HepG2 (cell line): Measurements from ENCODE around the gene WFDC9. TPM values are rescaled to one million over a fixed set of nuclear protein-coding genes. Genes with fewer than 3 reads are reported as not detected.

ENCODE experiments used
- ATAC-seq: fragments of 200-7000 bp; cut with Tn5 transposase; 3 replicates; pipeline ENCODE4 v1.9.1; 2020; ENCODE audit warnings: mild to moderate bottlenecking, moderate library complexity
- BruUV-seq: library from RNA; stranded (reverse); fragments of 400-500 nt; replicated peaks from 2 replicates; lab custom pipeline; 2021; lab: Mats Ljungman, UMichigan
- CTCF ChIA-PET: fragments of 300-600 bp; formaldehyde crosslinking; extraction: SDS; loops from one replicate; lab custom pipeline; 2021; ENCODE audit warnings: low total read pairs, inconsistent platforms, low intra/inter-chr PET ratio; lab: Yijun Ruan, JAX
- POLR2A ChIA-PET: fragments of 350-600 bp; sonication (Branson Sonifier 250); formaldehyde crosslinking; loops from one replicate; lab custom pipeline; 2020; ENCODE audit warnings: antibody characterized with exemption, inconsistent platforms; lab: Yijun Ruan, JAX
- DNase-seq: peaks from one replicate; pipeline ENCODE4 v3.0.0-alpha.2; 2015; ENCODE audit warnings: low spot score
- FAIRE-seq: peaks from 3 replicates; lab custom pipeline; 2011; peaks lifted over from hg19 to GRCh38; lab: Jason Lieb, UNC
- H2AFZ ChIP-seq: one replicate; pipeline ENCODE4 v1.6.1; 2011; ENCODE audit warnings: low read length, inconsistent platforms
- H3K27ac ChIP-seq: fragments of 300-600 bp; 3 replicates; pipeline ENCODE4 v1.8.0; 2011; ENCODE audit warnings: mixed run types, mild to moderate bottlenecking, mixed read lengths, low read length, inconsistent platforms; ENCODE audit not compliant: insufficient read depth; ENCODE audit errors: extremely low read length
- H3K27me3 ChIP-seq, 2 experiments: fragments of 200-600 bp in 1 of 2; 2 replicates in 1 of 2; 3 replicates in 1 of 2; pipeline versions ENCODE4 v1.6.0 to v1.8.0; 2011; ENCODE audit warnings: low read length in 2 of 2, mild to moderate bottlenecking in 2 of 2, moderate library complexity in 2 of 2, inconsistent platforms in 1 of 2; ENCODE audit not compliant: insufficient read depth in 2 of 2, control insufficient read depth in 1 of 2
- H3K36me3 ChIP-seq, 2 experiments: fragments of 200-600 bp in 1 of 2; replicated peaks in 1 of 2; 2 replicates in 1 of 2; 3 replicates in 1 of 2; pipeline versions ENCODE4 v1.5.1 to v1.8.0; 2011; ENCODE audit warnings: low read length in 2 of 2, inconsistent platforms in 1 of 2; ENCODE audit not compliant: insufficient read depth in 2 of 2, control insufficient read depth in 1 of 2
- H3K4me1 ChIP-seq: 2 replicates; pipeline ENCODE4 v1.5.1; 2012; ENCODE audit warnings: low read length, inconsistent platforms; ENCODE audit not compliant: insufficient read depth
- H3K4me2 ChIP-seq: 2 replicates; pipeline ENCODE4 v1.6.0; 2011; ENCODE audit warnings: low read depth, low read length, inconsistent platforms
- H3K4me3 ChIP-seq, 3 experiments: fragments of 200-600 bp in 1 of 3; sonication (generic), shearing (Covaris generic) in 1 of 3; replicated peaks in 1 of 3; 2 replicates each; pipeline ENCODE4 v1.5.1; 2011 to 2016; ENCODE audit warnings: low read length in 3 of 3, inconsistent platforms in 2 of 3, low read depth in 2 of 3, mild to moderate bottlenecking in 2 of 3, control low read depth in 1 of 3, mixed read lengths in 1 of 3; ENCODE audit not compliant: insufficient read depth in 1 of 3
- H3K79me2 ChIP-seq: one replicate; pipeline ENCODE4 v1.6.1; 2011; ENCODE audit warnings: low read length, inconsistent platforms; ENCODE audit not compliant: insufficient read depth
- H3K9ac ChIP-seq: 2 replicates; pipeline ENCODE4 v1.6.0; 2011; ENCODE audit warnings: mild to moderate bottlenecking, low read depth, low read length, inconsistent platforms; ENCODE audit not compliant: insufficient read depth
- H3K9me3 ChIP-seq: 2 replicates; pipeline ENCODE4 v1.5.1; 2012; ENCODE audit warnings: mild to moderate bottlenecking, low read length
- H4K20me1 ChIP-seq: 2 replicates; pipeline ENCODE4 v1.6.0; 2011; ENCODE audit warnings: inconsistent platforms, mild to moderate bottlenecking, low read length, moderate library complexity; ENCODE audit not compliant: insufficient read depth
- BCL6 ChIP-seq: IDR thresholded peaks from 2 replicates; pipeline ENCODE4 v1.6.1; 2016; ENCODE audit warnings: missing genetic modification reagents, missing compliant biosample characterization
- CEBPZ ChIP-seq: IDR thresholded peaks from 2 replicates; pipeline ENCODE4 v1.6.1; 2012; ENCODE audit warnings: low read length, improper control_type of control experiment
- FOXP4 ChIP-seq: sonication (generic); formaldehyde crosslinking; IDR thresholded peaks from 2 replicates; pipeline ENCODE4 v1.4.0; 2020; ENCODE audit warnings: missing genetic modification reagents
- GFI1 ChIP-seq: sonication (generic); formaldehyde crosslinking; IDR thresholded peaks from 2 replicates; pipeline ENCODE4 v1.5.0; 2020; ENCODE audit warnings: missing genetic modification reagents, mild to moderate bottlenecking, borderline replicate concordance
- KDM6A ChIP-seq: IDR thresholded peaks from 2 replicates; pipeline ENCODE4 v1.6.1; 2016; ENCODE audit warnings: low read depth
- MAFK ChIP-seq, 2 experiments: IDR thresholded peaks in 1 of 2; conservative IDR thresholded peaks in 1 of 2; 2 replicates each; pipeline ENCODE4 v1.6.1; 2011; ENCODE audit warnings: improper control_type of control experiment in 2 of 2, low read length in 2 of 2
- ZFX ChIP-seq: sonication (generic); formaldehyde crosslinking; IDR thresholded peaks from 2 replicates; pipeline ENCODE4 v1.4.0; 2020; ENCODE audit warnings: mild to moderate bottlenecking, low read depth, missing genetic modification reagents, moderate library complexity
- ZNF263 ChIP-seq: sonication (generic); formaldehyde crosslinking; IDR thresholded peaks from 2 replicates; pipeline ENCODE4 v1.4.0; 2020; ENCODE audit warnings: missing genetic modification reagents
- ZNF468 ChIP-seq: sonication (generic); formaldehyde crosslinking; IDR thresholded peaks from 2 replicates; pipeline ENCODE4 v1.8.0; 2022; ENCODE audit warnings: mild to moderate bottlenecking, moderate library complexity, missing genetic modification reagents
- ZNF589 ChIP-seq: sonication (generic); formaldehyde crosslinking; conservative IDR thresholded peaks from 2 replicates; pipeline ENCODE4 v1.8.0; 2022; ENCODE audit warnings: mild to moderate bottlenecking, moderate library complexity, missing genetic modification reagents
- ZNF770 ChIP-seq: sonication (generic); formaldehyde crosslinking; IDR thresholded peaks from 2 replicates; pipeline ENCODE4 v1.5.0; 2020; ENCODE audit warnings: mild to moderate bottlenecking, missing genetic modification reagents
- WGBS: methylation state at CpG from one replicate; pipeline ENCODE4 v1.1.6; 2017; ENCODE audit warnings: low lambda C conversion rate; 5-methylcytosine and 5-hydroxymethylcytosine counted together
- in situ Hi-C: cut with HindIII; loops from 2 replicates; pipeline ENCODE4 v1.10.0; 2017; ENCODE audit warnings: low pct_unique_long_range_greater_than_20kb; ENCODE audit not compliant: extremely low pct_ligation_motif_present
- intact Hi-C: fragments of 100-400 bp; cut with micrococcal nuclease; formaldehyde crosslinking; loops from one replicate; pipeline ENCODE4 v1.10.0; 2022; ENCODE audit not compliant: unreplicated experiment
- polyA plus RNA-seq, 8 experiments: library from polyadenylated mRNA; depleted of rRNA in 3 of 8; stranded (reverse) in 7 of 8; unstranded in 1 of 8; fragments of >200 nt; fragmentation: Illumina TruSeq in 4 of 8; extraction: Trizol in 4 of 8; gene quantifications; 2 replicates each; pipeline versions ENCODE4 v1.2.1 to v1.2.3, GENCODE V29; 2011 to 2016; ENCODE audit warnings: low read depth in 4 of 8, missing spikeins in 1 of 8, mixed read lengths in 1 of 8; ENCODE audit not compliant: insufficient read depth in 1 of 8
- total RNA-seq, 5 experiments: library from RNA; depleted of rRNA; stranded (reverse); fragments of >200 nt; fragmentation: Illumina TruSeq; extraction: Trizol; gene quantifications; 2 replicates each; pipeline ENCODE4 v1.2.3, GENCODE V29; 2016; ENCODE audit warnings: low read depth in 1 of 5

The WFDC9 gene
- total and polyA plus RNA-seq, 2 of the 13 experiments (the other 11 are each of a cell fraction or from before 2014, with no cell fraction given) = not detected

- TF ChIP-seq ZNF770 (CRISPR knock-in tag) (peak; percentile 41; the same call in 1 of the 2 replicates), FOXP4 (CRISPR knock-in tag) (peak; percentile 31; the same call in 1 of the 2 replicates), GFI1 (0 out of 2 replicates have a peak, but pooled peaks have one; percentile 44), BCL6 (peak; percentile 18; the same call in 1 of the 2 replicates)
Measured at GRCh38 chr20:45651726-45652125, 20.6 kb upstream of the WFDC9 start (continued).

- no peaks in the 10 kb centered on the region for H3K79me2 ChIP-seq
- CTCF ChIA-PET = no interaction called here
- H3K4me1 ChIP-seq = peaks cover 9% of the 10 kb centered on the region
- H3K27me3 ChIP-seq = peaks cover 0 to 4% of the 10 kb centered on the region in 2 experiments; a peak in 1 of 5 replicates
- no peak for ATAC-seq
- no peaks in the 10 kb centered on the region for H4K20me1 ChIP-seq
- 18% methylated on average over 6 of the region's 6 CpGs for WGBS
- BruUV-seq = no TSS peak
- no peak overlapping the region for H3K9ac ChIP-seq
- no peak for DNase-seq
- intact Hi-C loops = no loop called here
- POLR2A ChIA-PET = no interaction called here
- TF ChIP-seq KDM6A (CRISPR knock-in tag) (no peak), ZNF468 (CRISPR knock-in tag) (no peak), ZFX (CRISPR knock-in tag) (no peak), CEBPZ (no peak), MAFK (conservative IDR thresholded peaks at IDR 0.05 in 1 of 2, IDR thresholded peaks at IDR 0.05 in 1 of 2; ENCODE audit: low read length in 2 of 2) (no peak), ZNF589 (CRISPR knock-in tag) (no peak), ZNF263 (no peak)
- TF ChIP-seq, all 625 proteins: peak for 0
- Histone ChIP-seq H3K27ac (no peak overlapping the region), H3K9me3 (no peaks in the 10 kb centered on the region), H3K4me3 (no peak overlapping the region), H3K36me3 (no peaks in the 10 kb centered on the region), H2AFZ (no peak overlapping the region), H3K4me2 (no peak overlapping the region)
- no peak for FAIRE-seq
- in situ Hi-C loops = no loop called here
Measured at GRCh38 chr20:45649312-45649863, 18.3 kb upstream of the WFDC9 start.
